ENCODE results near the gene CRYBA4. TPM values are rescaled to one million over a fixed set of nuclear protein-coding genes. Genes with fewer than 3 reads are reported as not detected.

Gene CRYBA4
- not detected in 2 replicates for total RNA-seq

DNA sequence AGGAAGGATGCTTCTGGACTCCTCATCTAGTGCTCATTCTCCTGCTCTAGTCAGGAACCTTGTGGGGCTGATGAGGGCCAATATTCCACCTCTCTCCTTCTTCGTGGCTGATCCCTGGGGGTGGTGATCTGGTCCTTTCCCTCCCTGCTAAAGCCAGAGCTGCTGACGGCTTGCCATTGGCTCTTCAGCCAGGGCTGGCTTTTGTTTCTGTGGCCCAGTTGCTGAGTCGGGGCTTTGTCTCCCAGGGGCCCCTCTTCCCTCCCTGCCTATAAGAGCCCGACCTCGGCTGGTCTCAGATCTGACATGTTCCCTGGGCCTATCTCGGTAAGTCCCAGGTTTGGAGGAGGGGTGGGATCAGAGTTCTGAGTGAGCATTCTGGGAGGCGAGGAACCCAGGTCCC, at the start of gene CRYBA4:
Gene CRYBA4, plus strand, starts transcription at position 301 of the 400 bp plus-strand sequence. CDS start 634 bp downstream, outside the sequence.
- Histone ChIP-seq H3K4me3 (ENCODE audit: low read depth, low read length) (no peak within 1 kb of the TSS), H3K27me3 (ENCODE audit: control insufficient read depth, insufficient read depth, low read length) (no peaks in the 10 kb centered on the region), H3K36me3 (ENCODE audit: control insufficient read depth, insufficient read depth, low read length) (no peaks in the 10 kb centered on the region)
- no peak for TF ChIP-seq CTCF (IDR thresholded peaks at IDR 0.05; ENCODE audit: insufficient read depth, low read length, severe bottlenecking)
- DNase-seq (ENCODE audit: low read depth) (no peak), FAIRE-seq (no peak)

GRCh38 chr22:26573026-26573662, 48.6 kb upstream of the CRYBA4 start:
- Histone ChIP-seq H3K36me3 (ENCODE audit: control insufficient read depth, insufficient read depth, low read length) (peaks cover under 1% of the 10 kb centered on the region), H3K4me3 (ENCODE audit: low read depth, low read length) (no peak overlapping the region), H3K27me3 (ENCODE audit: control insufficient read depth, insufficient read depth, low read length) (no peaks in the 10 kb centered on the region)
- FAIRE-seq (no peak), DNase-seq (ENCODE audit: low read depth) (no peak)
- no peak for TF ChIP-seq CTCF (IDR thresholded peaks at IDR 0.05; ENCODE audit: insufficient read depth, low read length, severe bottlenecking)

GRCh38 chr22:26574001-26574723, 47.6 kb upstream of the CRYBA4 start:
- FAIRE-seq (peak; percentile 60), DNase-seq (ENCODE audit: low read depth) (no peak)
- no peak for TF ChIP-seq CTCF (IDR thresholded peaks at IDR 0.05; ENCODE audit: insufficient read depth, low read length, severe bottlenecking)
- Histone ChIP-seq H3K27me3 (ENCODE audit: control insufficient read depth, insufficient read depth, low read length) (no peaks in the 10 kb centered on the region), H3K36me3 (ENCODE audit: control insufficient read depth, insufficient read depth, low read length) (peaks cover 2% of the 10 kb centered on the region), H3K4me3 (ENCODE audit: low read depth, low read length) (no peak overlapping the region)

- no peak overlapping the region for H3K4me3 ChIP-seq (ENCODE audit: low read depth, low read length)
- H3K36me3 ChIP-seq (ENCODE audit: control insufficient read depth, insufficient read depth, low read length) = peaks cover 2% of the 10 kb centered on the region
- no peak for FAIRE-seq
- no peak for TF ChIP-seq CTCF (IDR thresholded peaks at IDR 0.05; ENCODE audit: insufficient read depth, low read length, severe bottlenecking)
- no peak for DNase-seq (ENCODE audit: low read depth)
- H3K27me3 ChIP-seq (ENCODE audit: control insufficient read depth, insufficient read depth, low read length) = no peaks in the 10 kb centered on the region
These were observed 45.6 kb upstream of the CRYBA4 start for GRCh38 chr22:26576026-26576680.

DNA sequence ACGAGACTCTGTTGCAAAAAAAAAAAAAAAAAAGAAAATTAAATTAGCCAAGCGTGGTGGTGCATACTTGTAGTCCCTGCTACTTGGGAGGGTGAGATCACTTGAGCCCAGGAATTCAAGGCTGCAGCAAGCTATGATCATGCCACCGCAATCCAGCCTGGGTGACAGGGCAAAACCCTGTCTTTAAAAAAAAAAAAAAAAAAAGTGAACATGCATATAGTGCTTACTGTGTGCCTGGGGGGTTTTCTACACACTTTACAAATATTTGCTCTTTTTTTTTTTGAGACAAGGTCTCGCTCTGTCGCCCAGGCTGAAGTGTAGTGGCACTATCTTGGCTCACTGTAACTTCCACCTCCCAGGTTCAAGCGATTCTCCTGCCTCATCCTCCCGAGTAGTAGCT, 44.7 kb upstream of the CRYBA4 start:
- Histone ChIP-seq H3K36me3 (ENCODE audit: control insufficient read depth, insufficient read depth, low read length) (peaks cover 5% of the 10 kb centered on the region), H3K4me3 (ENCODE audit: low read depth, low read length) (no peak overlapping the region), H3K27me3 (ENCODE audit: control insufficient read depth, insufficient read depth, low read length) (no peaks in the 10 kb centered on the region)
- FAIRE-seq (no peak), DNase-seq (ENCODE audit: low read depth) (no peak)
- TF ChIP-seq CTCF (IDR thresholded peaks at IDR 0.05; ENCODE audit: insufficient read depth, low read length, severe bottlenecking) = no peak

All from bronchial epithelial cell (primary cell).